H1 (cell line): ENCODE results near the gene UBE2E2. TPM values are rescaled to one million over a fixed set of nuclear protein-coding genes. Genes with fewer than 3 reads are reported as not detected.

Source experiments
- CBX8 ChIP-seq: fragments of 300-800, 300-1000 bp; sonication (generic); IDR thresholded peaks from 2 replicates; pipeline ENCODE4 v1.7.1; 2016; ENCODE audit warnings: low read depth, low read length, borderline replicate concordance
- CTBP2 ChIP-seq: IDR thresholded peaks from 2 replicates; pipeline ENCODE4 v1.7.0; 2011; ENCODE audit warnings: borderline replicate concordance, mild to moderate bottlenecking, moderate library complexity, mixed read lengths, low read length; ENCODE audit not compliant: insufficient read depth, insufficient read length
- JUND ChIP-seq: IDR thresholded peaks from 2 replicates; pipeline ENCODE4 v1.6.1; 2011; ENCODE audit warnings: mild to moderate bottlenecking, improper control_type of control experiment, low read length
- KDM5A ChIP-seq: fragments of 200-600 bp; IDR thresholded peaks from 2 replicates; pipeline ENCODE4 v1.7.1; 2012; ENCODE audit warnings: mild to moderate bottlenecking, low read length, inconsistent platforms, mixed read lengths
- NRF1 ChIP-seq: IDR thresholded peaks from 2 replicates; pipeline ENCODE4 v1.6.1; 2011; ENCODE audit warnings: mild to moderate bottlenecking, low read depth, low read length, improper control_type of control experiment
- POU5F1 ChIP-seq: IDR thresholded peaks from 2 replicates; pipeline ENCODE4 v1.6.1; 2011; ENCODE audit warnings: low read depth, mild to moderate bottlenecking, low read length, moderate library complexity
- SIX5 ChIP-seq: IDR thresholded peaks from 2 replicates; pipeline ENCODE4 v1.6.1; 2011; ENCODE audit warnings: mild to moderate bottlenecking, low read depth, low read length
- polyA plus RNA-seq, 7 experiments: library from polyadenylated mRNA; depleted of rRNA in 3 of 7; stranded (reverse) in 5 of 7; unstranded in 2 of 7; fragments of >200 nt in 5 of 7; fragments of 200-250 nt in 2 of 7; gene quantifications; 1 replicate in 5 of 7; 2 replicates in 1 of 7; 4 replicates in 1 of 7; pipeline versions ENCODE4 v1.2.1 to v1.2.3, GENCODE V29; 2011 to 2013; ENCODE audit warnings: missing spikeins in 2 of 7, mixed read lengths in 2 of 7
- total RNA-seq: library from RNA; stranded (reverse); fragmentation: NEBNext Ultra II Directional; extraction: Animal tissue kit (Norgen Biotek cat#: 25700); gene quantifications from 2 replicates; pipeline ENCODE4 v1.2.1, GENCODE V29; 2021

The UBE2E2 gene
- total and polyA plus RNA-seq, 2 of the 8 experiments (the other 6 are each of a cell fraction or from before 2014, with no cell fraction given), result 57.6 to 70.6 TPM

DNA sequence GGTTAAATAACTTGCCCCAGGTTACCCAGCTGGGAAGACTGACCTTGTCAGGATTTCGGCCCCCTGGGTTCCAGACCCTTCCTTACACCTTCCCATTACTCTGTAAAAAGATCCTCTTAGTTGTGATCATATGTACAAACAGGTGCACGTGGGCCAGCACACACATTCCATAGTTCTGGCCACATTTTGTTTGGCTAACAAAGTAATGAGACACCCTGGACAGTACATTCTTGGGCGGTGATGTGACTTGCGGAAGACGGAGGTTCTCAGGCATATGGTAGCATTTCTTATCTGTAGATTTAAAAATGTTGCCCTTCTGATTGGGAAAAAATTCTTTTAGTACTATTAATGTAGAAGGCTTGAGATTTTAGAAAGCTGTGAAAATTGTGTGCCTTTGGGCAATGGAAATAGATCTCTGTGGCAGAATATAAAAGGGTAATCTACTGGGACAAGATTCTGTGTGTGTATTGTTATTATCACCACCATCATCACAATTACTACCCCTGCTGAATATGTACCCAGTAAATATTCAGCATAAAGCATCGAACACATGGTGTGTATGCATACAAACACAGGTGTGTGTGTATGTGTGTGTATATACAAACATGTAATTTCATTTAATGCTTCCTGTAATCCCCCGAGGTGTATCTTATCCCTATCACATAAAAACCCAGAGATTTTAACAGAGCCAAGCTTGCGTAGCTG is 397.2 kb downstream of the UBE2E2 start (continued):
- TF ChIP-seq CTBP2 (no peak), CBX8 (no peak), KDM5A (no peak), JUND (no peak), POU5F1 (no peak), SIX5 (no peak), NRF1 (no peak)
